Middle frontal gyrus (tissue), 1 donor: ENCODE measurements around the gene THSD4.
"Not testable (repeated sequence)": the region's sequence is repeated elsewhere in the genome, so short reads cannot be mapped to it uniquely, and the experiment has no call there.

Experiments used
- DNase-seq: peaks from one replicate; pipeline ENCODE4 v3.0.0-alpha.2; 2015; ENCODE audit warnings: low spot score; ENCODE audit errors: extremely low spot score

Gene THSD4

DNA sequence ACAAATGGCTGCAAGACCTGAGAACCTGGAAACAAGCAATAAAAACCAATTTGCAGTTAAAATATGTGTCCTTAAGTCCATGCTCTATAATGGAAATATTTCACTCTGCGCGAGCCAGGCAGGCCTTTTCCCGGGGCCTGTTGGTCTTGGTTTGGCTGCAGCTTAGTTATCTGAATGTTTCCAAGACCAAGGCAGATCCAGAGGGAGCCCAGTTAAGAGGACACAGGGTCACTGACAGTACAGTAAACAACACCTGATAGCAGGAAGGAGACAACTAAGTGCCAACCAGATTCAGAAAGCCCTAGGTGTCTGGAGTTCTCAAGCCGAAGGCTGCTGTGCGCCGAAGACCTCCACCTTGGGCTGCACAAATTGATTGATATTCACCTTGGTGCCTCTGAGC is 32.8 kb downstream of the THSD4 start:
- no peak for DNase-seq

GRCh38 chr15:71149646-71150557 is 34.6 kb downstream of the THSD4 start:
- DNase-seq, result no peak

- DNase-seq, result no peak
Measured at GRCh38 chr15:71151081-71151480, 35.8 kb downstream of the THSD4 start.

DNA sequence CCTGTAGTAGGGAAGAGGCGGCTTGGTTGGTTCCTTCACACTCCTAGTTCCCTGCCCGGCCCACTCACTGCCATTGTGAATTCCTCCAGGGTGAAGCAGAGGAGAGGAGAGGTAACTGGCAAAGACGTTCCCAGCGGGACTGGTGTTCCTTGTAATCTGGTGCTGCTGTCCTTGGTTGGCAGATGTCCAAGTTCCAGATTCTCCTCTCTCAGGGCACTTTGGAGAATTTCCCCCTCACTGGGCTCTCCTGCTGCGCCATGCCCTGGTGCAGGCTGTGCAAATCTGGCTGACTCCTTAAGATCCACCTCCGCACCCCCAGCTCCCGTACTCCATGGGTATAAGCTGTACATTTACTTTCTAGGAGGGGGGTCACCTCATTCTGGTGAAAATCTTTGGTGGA is 37.3 kb downstream of the THSD4 start:
- DNase-seq, result no peak

GRCh38 chr15:71153823-71154524 is 38.7 kb downstream of the THSD4 start:
- no peak for DNase-seq

DNA sequence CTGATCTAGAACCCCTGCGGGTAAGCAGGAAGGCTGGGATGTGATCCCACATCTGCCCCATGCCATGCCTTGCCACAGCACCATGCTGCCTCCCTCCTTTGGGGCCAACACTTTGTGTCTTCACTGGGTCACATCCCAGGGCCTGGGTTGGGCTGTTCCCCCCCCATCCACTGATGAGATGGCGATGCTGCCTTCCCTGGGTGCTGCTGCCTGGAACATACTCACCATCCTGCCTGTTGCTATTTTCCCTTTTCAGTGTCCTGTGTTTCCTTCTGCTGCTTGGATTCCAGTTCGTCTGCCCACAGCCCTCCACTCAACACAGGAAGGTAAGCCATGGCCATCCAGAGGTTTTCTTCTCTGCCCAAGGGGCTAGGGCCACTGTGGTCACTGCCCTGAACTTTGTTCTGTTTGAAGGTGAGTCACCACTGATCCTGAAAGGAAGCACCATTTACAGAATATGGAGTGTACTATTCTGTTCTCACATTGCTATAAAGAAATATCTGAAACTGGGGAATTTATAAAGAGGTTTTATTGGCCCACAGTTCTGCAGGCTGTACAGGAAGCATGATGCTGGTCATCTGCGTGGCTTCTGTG is 39.4 kb downstream of the THSD4 start:
- no peak for DNase-seq

- DNase-seq, result no peak
Measured at GRCh38 chr15:71155534-71155933, 40.3 kb downstream of the THSD4 start.

DNA sequence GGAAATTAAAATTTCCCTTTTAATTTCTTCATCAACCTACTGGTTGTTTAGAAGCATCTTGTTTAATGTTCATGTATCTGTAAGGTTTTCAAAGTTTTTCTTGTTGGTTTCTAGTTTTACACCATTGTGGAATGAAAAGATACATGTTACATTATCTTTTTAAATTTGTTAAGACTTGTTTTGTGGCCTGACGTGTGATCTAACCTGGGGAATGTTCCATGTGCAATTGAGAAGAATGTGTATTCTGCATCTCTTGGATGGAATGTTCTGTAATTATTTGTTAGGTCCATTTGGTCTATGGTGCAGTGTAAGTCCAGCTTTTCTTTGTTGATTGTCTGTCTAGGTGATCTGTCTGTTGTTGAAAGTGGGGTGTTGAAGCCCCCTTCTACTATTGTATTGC is 45.7 kb downstream of the THSD4 start:
- no peak for DNase-seq

- DNase-seq, result no peak
Measured at GRCh38 chr15:71162309-71162708, 47.0 kb downstream of the THSD4 start.

- not testable (repeated sequence) for DNase-seq
Measured at GRCh38 chr15:71164606-71165005, 49.3 kb downstream of the THSD4 start.

DNA sequence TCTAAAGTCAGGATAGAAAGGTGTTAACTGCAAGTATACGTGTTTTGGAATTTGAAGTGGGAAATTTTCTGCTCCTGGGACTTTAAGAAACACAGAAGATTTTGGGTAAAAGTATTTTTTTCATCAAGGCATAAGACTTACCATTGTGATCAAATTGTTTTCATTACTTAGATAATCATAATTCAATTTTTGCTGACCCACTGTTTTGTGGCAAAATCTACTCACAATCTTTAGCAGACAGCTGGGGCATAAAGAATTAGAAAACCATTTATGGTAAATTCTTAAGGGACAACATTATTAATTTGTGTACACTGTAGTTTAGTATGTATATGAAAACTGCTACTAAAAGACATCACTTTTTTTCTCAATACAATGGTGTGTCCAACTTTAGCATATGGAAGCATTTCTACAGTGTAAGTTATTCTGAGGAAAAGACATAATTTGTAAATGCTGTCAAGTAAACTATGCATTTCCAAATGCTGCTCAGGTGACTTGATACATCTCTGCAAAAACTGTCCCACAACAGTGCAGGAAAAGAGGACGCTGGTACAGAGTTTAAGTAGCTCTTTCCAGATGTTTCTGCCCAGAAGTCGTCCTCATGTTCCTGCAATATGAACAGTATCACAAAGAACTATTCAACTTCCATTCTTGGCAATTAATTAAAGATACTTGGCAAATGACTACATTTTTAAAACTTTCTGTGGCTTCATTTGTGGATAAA is 52.3 kb downstream of the THSD4 start:
- no peak for DNase-seq

DNA sequence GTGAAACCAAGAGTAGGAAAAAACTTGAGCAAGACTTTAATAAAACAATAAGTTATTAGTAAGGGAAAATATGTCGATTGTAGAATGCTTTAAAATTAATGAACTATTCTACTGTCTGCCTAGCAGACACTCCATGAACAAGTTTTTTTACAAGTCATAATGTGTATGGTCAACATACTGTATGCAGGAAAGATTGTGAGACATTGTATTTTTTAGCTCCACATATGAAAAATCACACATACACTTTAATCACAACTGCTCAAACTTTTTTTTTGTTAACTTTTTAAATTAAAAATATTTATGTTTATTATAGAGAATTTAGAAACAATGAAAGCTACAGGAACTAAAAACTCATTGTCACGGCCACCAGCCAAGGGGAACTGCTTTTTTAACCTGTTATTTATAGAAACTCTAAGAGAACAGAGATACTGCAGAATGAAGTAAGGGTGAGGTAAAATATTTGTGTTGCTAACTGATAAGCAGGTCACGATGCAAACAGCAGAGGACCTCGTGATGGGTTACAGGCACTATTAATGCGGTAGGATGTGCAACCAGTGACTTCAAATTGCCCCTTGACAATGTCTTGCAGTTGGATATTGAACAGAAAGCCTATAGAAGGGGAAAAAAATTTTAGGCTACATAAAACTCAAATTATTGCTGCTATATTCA is 53.0 kb downstream of the THSD4 start:
- DNase-seq, result no peak

DNA sequence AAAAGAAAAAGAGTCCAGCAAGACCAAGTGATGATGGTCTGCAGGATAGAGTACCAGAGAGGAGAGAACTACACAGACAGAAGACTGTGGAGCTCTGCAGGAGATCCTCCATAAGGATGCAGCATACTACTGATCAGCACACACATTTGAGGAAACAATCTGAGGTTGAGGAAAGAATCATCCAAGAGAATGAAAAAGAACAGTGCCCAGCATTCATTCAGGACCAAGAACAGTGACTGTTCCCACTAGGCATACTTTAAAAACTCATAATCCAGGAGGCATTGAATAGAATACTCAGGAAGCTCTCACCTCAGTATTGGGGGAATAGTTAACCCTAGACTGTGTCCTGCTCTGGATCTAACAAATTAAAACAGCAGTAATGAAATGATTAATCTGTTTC is 54.9 kb downstream of the THSD4 start:
- DNase-seq, result no peak

DNA sequence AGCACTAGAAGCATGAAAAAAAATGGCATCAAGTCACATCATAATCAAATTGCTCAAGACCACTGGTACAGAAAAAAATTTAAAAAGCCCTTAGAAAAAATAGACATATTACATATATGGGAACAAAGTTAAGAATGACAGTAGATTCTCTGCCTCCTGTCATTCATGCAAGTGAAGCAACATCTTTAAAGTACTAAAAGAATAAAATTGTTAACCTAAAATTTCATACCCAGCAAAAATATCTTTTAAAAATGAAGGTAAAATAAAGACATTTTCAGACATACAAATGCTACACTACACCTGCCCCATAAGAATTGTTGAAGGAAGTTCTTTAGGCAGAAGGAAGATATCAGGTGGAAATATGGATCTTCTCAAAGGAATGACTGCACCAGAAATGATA is 55.9 kb downstream of the THSD4 start:
- no peak for DNase-seq

- not testable (repeated sequence) for DNase-seq
Measured at GRCh38 chr15:71174360-71174759, 59.1 kb downstream of the THSD4 start.

DNA sequence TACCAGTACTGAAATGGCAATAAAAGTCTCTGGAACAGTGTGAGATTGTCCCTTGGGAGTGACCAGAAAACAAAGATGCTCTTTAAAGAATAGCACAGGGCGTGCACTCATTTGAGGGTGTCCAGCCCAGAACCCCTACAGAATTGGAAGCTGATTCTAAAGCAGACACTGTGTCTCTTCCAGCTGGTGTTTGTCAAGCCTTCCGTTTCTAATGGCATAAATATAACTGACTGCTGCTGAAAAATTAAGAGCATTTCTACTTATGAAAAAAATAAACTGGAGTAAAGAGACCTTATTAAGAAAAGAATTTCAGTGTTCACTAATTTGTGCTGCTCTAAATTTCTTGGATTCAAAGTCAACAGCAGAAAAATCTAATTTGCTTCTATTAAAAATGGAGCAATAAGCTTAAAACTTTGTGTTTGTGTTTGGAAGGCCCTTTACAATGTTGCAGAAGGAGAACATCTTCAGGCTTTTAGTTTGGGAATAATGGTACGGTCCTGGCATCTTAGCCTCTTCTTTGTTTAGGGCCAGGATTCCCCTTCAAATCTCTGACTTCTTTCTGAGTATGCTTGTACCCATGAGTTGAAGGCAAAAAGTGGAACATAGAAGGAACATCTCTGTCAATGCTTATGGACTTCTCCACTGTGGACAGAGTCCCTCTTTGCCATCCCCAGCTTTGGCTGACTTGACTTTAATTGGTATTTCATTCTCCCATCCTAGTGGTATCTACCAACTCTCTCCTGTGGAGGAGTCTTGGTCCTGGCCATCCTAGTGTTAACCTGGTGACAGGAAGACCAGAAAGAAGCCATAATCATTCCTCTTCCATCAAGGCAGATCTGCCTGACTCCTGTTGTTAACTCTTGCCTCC is 65.9 kb downstream of the THSD4 start:
- no peak for DNase-seq

DNA sequence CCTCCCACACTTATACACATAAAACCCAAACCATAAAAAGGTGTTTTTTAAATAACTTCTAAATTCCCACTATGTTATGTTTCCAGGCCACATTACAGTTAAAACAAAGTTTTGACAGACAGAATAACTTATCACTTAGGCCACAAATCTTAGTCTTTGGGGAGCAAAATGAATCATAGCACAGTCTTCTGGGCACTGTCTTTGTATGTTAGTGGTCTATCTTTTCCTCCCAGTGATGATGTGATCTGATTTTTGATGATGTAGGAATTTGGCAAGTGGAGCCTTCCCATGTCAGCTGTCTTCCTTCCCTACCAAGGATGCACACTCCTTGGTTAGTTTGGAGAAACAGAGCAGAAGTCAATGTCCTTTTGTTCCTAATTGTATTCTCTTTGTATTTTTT is 67.3 kb downstream of the THSD4 start:
- DNase-seq, result no peak

- no peak for DNase-seq
Measured at GRCh38 chr15:71183063-71183462, 67.8 kb downstream of the THSD4 start.

- DNase-seq, result no peak
Measured at GRCh38 chr15:71185706-71186105, 70.4 kb downstream of the THSD4 start.

DNA sequence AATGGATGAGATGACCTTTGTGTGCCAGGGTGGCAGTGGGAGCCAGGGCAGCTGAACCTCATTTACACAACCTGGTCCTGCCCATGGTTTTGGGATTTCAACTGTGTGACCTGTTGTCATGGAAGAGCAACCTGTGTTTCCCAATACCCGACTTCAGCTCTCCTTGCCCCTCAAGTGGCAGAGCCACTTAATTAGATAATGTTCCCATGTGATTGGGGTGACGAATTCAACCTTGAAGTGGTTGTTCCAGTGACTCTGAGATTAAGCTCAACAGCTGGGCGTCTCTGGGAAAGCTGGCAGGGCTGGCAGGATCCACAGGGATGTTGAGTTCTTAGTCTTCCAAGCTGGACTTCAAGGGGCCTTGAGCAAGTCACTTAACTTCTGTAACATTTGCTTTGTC is 71.0 kb downstream of the THSD4 start:
- DNase-seq, result no peak
